IMR-90 (cell line): Measurements from ENCODE around the gene NR5A1. TPM values are rescaled to one million over a fixed set of nuclear protein-coding genes. Genes with fewer than 3 reads are reported as not detected.

Source experiments
- ATAC-seq: fragments of 200-7000 bp; cut with Tn5 transposase; 2 replicates; pipeline ENCODE4 v1.9.1; 2020; ENCODE audit warnings: low read depth, mild to moderate bottlenecking, moderate library complexity
- BruUV-seq: library from RNA; stranded (reverse); fragments of 400-500 nt; replicated peaks from 2 replicates; lab custom pipeline; 2021; lab: Mats Ljungman, UMichigan
- CTCF ChIA-PET: fragments of 300-600 bp; formaldehyde crosslinking; extraction: SDS; loops from one replicate; lab custom pipeline; 2021; ENCODE audit warnings: antibody characterized with exemption; lab: Yijun Ruan, JAX
- POLR2A ChIA-PET: fragments of 300-600 bp; sonication (Branson Sonifier 250); formaldehyde crosslinking; loops from one replicate; lab custom pipeline; 2022; ENCODE audit warnings: antibody characterized with exemption; ENCODE audit not compliant: unreplicated experiment; lab: Charles Lee
- DNase-seq: peaks from one replicate; pipeline ENCODE4 v3.0.0; 2013
- H2AFZ ChIP-seq: replicated peaks from 2 replicates; pipeline ENCODE3; 2013; ENCODE audit warnings: low read length, mild to moderate bottlenecking; ENCODE audit not compliant: poor library complexity
- H2AK5ac ChIP-seq: 2 replicates; pipeline ENCODE4 v1.6.1; 2013; ENCODE audit warnings: low read depth, low read length, inconsistent platforms
- H2AK9ac ChIP-seq: replicated peaks from 2 replicates; pipeline ENCODE3; 2013; ENCODE audit warnings: mild to moderate bottlenecking, low read depth, low read length, moderate library complexity; ENCODE audit not compliant: poor library complexity
- H2BK120ac ChIP-seq: 2 replicates; pipeline ENCODE4 v1.6.1; 2013; ENCODE audit warnings: low read depth, low read length, inconsistent platforms
- H2BK15ac ChIP-seq: 3 replicates; pipeline ENCODE4 v1.6.1; 2013; ENCODE audit warnings: low read depth, low read length, inconsistent platforms
- H2BK20ac ChIP-seq: 2 replicates; pipeline ENCODE4 v1.6.1; 2013; ENCODE audit warnings: low read depth, mild to moderate bottlenecking, inconsistent platforms, low read length, moderate library complexity
- H2BK5ac ChIP-seq: 2 replicates; pipeline ENCODE4 v1.6.1; 2013; ENCODE audit warnings: mild to moderate bottlenecking, low read depth, low read length, inconsistent platforms; ENCODE audit not compliant: poor library complexity, severe bottlenecking
- H3K14ac ChIP-seq: replicated peaks from 2 replicates; pipeline ENCODE4 v1.6.1; 2013; ENCODE audit warnings: low read depth, low read length, inconsistent platforms
- H3K18ac ChIP-seq: 2 replicates; pipeline ENCODE4 v1.6.1; 2013; ENCODE audit warnings: low read depth, low read length, control low read depth
- H3K23ac ChIP-seq: 2 replicates; pipeline ENCODE4 v1.6.1; 2013; ENCODE audit warnings: low read depth, low read length, inconsistent platforms
- H3K27ac ChIP-seq: 2 replicates; pipeline ENCODE4 v1.5.1; 2013; ENCODE audit warnings: mild to moderate bottlenecking, control low read depth, low read length; ENCODE audit not compliant: insufficient read depth
- H3K27me3 ChIP-seq: 2 replicates; pipeline ENCODE4 v1.6.1; 2013; ENCODE audit warnings: low read length; ENCODE audit not compliant: control insufficient read depth, insufficient read depth
- H3K36me3 ChIP-seq: 2 replicates; pipeline ENCODE4 v1.6.1; 2013; ENCODE audit warnings: low read length, mixed read lengths; ENCODE audit not compliant: control insufficient read depth, insufficient read depth
- H3K4ac ChIP-seq: 2 replicates; pipeline ENCODE4 v1.6.1; 2013; ENCODE audit warnings: low read depth, low read length, inconsistent platforms
- H3K4me1 ChIP-seq: 2 replicates; pipeline ENCODE4 v1.6.1; 2013; ENCODE audit warnings: low read length, mixed read lengths; ENCODE audit not compliant: control insufficient read depth, insufficient read depth
- H3K4me2 ChIP-seq: 2 replicates; pipeline ENCODE4 v1.6.1; 2013; ENCODE audit warnings: low read depth, mild to moderate bottlenecking, control low read depth, low read length, moderate library complexity
- H3K4me3 ChIP-seq: 2 replicates; pipeline ENCODE4 v1.5.1; 2013; ENCODE audit warnings: low read depth, mild to moderate bottlenecking, control low read depth, low read length, moderate library complexity; ENCODE audit not compliant: insufficient read depth
- H3K56ac ChIP-seq: 2 replicates; pipeline ENCODE4 v1.6.1; 2013; ENCODE audit warnings: low read length, inconsistent platforms; ENCODE audit not compliant: insufficient read depth; ENCODE audit errors: extremely low read depth
- H3K79me1 ChIP-seq, 2 experiments: 2 replicates each; pipeline ENCODE4 v1.6.1; 2013; ENCODE audit warnings: low read length in 2 of 2, inconsistent platforms in 1 of 2, low read depth in 1 of 2
- H3K9ac ChIP-seq: 2 replicates; pipeline ENCODE4 v1.6.1; 2013; ENCODE audit warnings: low read depth, low read length, control low read depth
- H3K9me1 ChIP-seq: 2 replicates; pipeline ENCODE4 v1.6.1; 2013; ENCODE audit warnings: low read length, inconsistent platforms; ENCODE audit not compliant: insufficient read depth
- H3K9me3 ChIP-seq: 2 replicates; pipeline ENCODE4 v1.6.1; 2013; ENCODE audit warnings: low read length; ENCODE audit not compliant: control insufficient read depth, insufficient read depth
- H4K20me1 ChIP-seq: 2 replicates; pipeline ENCODE4 v1.6.1; 2013; ENCODE audit warnings: low read length, inconsistent platforms; ENCODE audit not compliant: insufficient read depth
- H4K5ac ChIP-seq: 2 replicates; pipeline ENCODE4 v1.6.1; 2013; ENCODE audit warnings: mild to moderate bottlenecking, low read depth, low read length, control low read depth
- H4K8ac ChIP-seq, 2 experiments: 2 replicates each; pipeline ENCODE4 v1.6.1; 2013; ENCODE audit warnings: low read depth in 2 of 2, low read length in 2 of 2, control low read depth in 1 of 2, inconsistent platforms in 1 of 2
- H4K91ac ChIP-seq: 2 replicates; pipeline ENCODE4 v1.6.1; 2013; ENCODE audit warnings: low read depth, low read length, inconsistent platforms; ENCODE audit not compliant: insufficient read depth
- BHLHE40 ChIP-seq: fragments of 150-350 bp; IDR thresholded peaks from 2 replicates; pipeline ENCODE4 v1.6.1; 2016; ENCODE audit warnings: mild to moderate bottlenecking, low read depth, low read length
- CEBPB ChIP-seq: IDR thresholded peaks from 2 replicates; pipeline ENCODE4 v1.6.1; 2012; ENCODE audit warnings: low read depth, low read length, improper control_type of control experiment
- CTCF ChIP-seq: conservative IDR thresholded peaks from 2 replicates; pipeline ENCODE4 v1.5.1; 2012; ENCODE audit warnings: mild to moderate bottlenecking, low read depth, low read length, improper control_type of control experiment
- FOS ChIP-seq: fragments of 150-350 bp; IDR thresholded peaks from 2 replicates; pipeline ENCODE4 v1.6.1; 2016; ENCODE audit warnings: low read depth, low read length
- MAFK ChIP-seq: IDR thresholded peaks from 2 replicates; pipeline ENCODE4 v1.6.1; 2012; ENCODE audit warnings: low read depth, low read length, improper control_type of control experiment
- MAZ ChIP-seq: IDR thresholded peaks from 2 replicates; pipeline ENCODE4 v1.6.1; 2012; ENCODE audit warnings: low read depth, mild to moderate bottlenecking, low read length, improper control_type of control experiment, moderate library complexity, borderline replicate concordance
- MXI1 ChIP-seq: IDR thresholded peaks from 2 replicates; pipeline ENCODE4 v1.6.1; 2012; ENCODE audit warnings: low read depth, mild to moderate bottlenecking, low read length, moderate library complexity, borderline replicate concordance
- NFE2L2 ChIP-seq: fragments of 150-350 bp; IDR thresholded peaks from 2 replicates; pipeline ENCODE4 v1.6.1; 2016; ENCODE audit warnings: low read depth, mild to moderate bottlenecking, low read length
- POLR2A ChIP-seq: IDR thresholded peaks from 2 replicates; pipeline ENCODE4 v1.6.1; 2012; ENCODE audit warnings: mild to moderate bottlenecking, low read depth, low read length
- RAD21 ChIP-seq: IDR thresholded peaks from 2 replicates; pipeline ENCODE4 v1.6.1; 2012; ENCODE audit warnings: low read length, improper control_type of control experiment
- RCOR1 ChIP-seq: IDR thresholded peaks from 2 replicates; pipeline ENCODE4 v1.6.1; 2012; ENCODE audit warnings: mild to moderate bottlenecking, low read length, improper control_type of control experiment; ENCODE audit not compliant: insufficient replicate concordance
- RFX5 ChIP-seq: IDR thresholded peaks from 2 replicates; pipeline ENCODE4 v1.8.0; 2012; ENCODE audit warnings: low read depth, mild to moderate bottlenecking, low read length, moderate library complexity
- SMC3 ChIP-seq: fragments of 150-350 bp; IDR thresholded peaks from 2 replicates; pipeline ENCODE4 v1.6.1; 2016; ENCODE audit warnings: low read depth, mild to moderate bottlenecking, antibody characterized with exemption, low read length, moderate library complexity
- WGBS, 2 experiments: methylation state at CpG; one replicate each; pipeline versions ENCODE4 v1.1.5 to v1.1.7; 2013; ENCODE audit warnings: missing lambda C conversion rate in 2 of 2; ENCODE audit not compliant: insufficient read length in 1 of 2; ENCODE audit errors: extremely low coverage in 2 of 2; 5-methylcytosine and 5-hydroxymethylcytosine counted together
- dilution Hi-C: fragments of 300-500 bp; cut with HindIII; formaldehyde crosslinking; loops from one replicate; pipeline ENCODE4 v1.14.3; 2018; ENCODE audit warnings: low sequenced_read_pairs; ENCODE audit not compliant: unreplicated experiment
- in situ Hi-C: fragments of 300-500 bp; cut with MboI; formaldehyde crosslinking; loops from 3 replicates; pipeline ENCODE4 v1.14.3; 2019; ENCODE audit warnings: low sequenced_read_pairs, inconsistent platforms, mixed read lengths
- intact Hi-C: fragments of 100-400 bp; cut with micrococcal nuclease; formaldehyde crosslinking; loops from 2 replicates; pipeline ENCODE4 v1.10.0; 2022
- polyA plus RNA-seq, 3 experiments: library from polyadenylated mRNA; depleted of rRNA; stranded (reverse); fragments of >200 nt; gene quantifications; 2 replicates each; pipeline ENCODE4 v1.2.3, GENCODE V29; 2012; ENCODE audit warnings: low replicate concordance in 1 of 3
- total RNA-seq: library from RNA; depleted of rRNA; stranded (reverse); fragments of >200 nt; gene quantifications from 2 replicates; pipeline ENCODE4 v1.2.3, GENCODE V29; 2012
- TF ChIP-seq, protein P1 (sequence below): fragments of 150-350 bp; IDR thresholded peaks from 2 replicates; pipeline ENCODE4 v1.6.1; 2017; ENCODE audit warnings: mild to moderate bottlenecking, antibody characterized with exemption, low read length, low read depth

NR5A1 gene
- total and polyA plus RNA-seq, 2 of the 4 experiments (the other 2 are of a cell fraction), result not detected

DNA sequence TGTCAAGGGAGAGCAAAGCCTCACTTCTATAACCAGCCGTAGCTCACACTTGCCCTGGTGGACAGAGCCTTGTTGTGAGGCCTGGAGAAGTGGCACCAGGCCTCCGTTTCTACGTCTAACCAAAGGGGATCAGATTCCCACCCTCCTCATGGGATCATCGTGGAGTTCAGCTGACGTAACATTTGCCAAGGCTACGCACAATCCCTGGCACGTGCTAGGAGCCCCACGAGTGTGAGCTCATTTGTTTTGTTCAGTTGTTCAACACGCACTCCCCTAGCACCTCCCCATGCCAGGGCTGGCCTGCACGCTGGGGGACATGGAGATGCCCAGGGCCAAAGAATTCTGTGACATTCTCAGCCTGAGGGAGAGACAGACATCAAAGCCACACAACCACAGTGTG lies 33.9 kb downstream of the NR5A1 start:
- H2AK9ac ChIP-seq, result no peak overlapping the region
- H4K5ac ChIP-seq, result no peak overlapping the region
- POLR2A ChIA-PET, result no interaction called here
- TF ChIP-seq NFE2L2 (no peak), CTCF (no peak), BHLHE40 (no peak), MAFK (no peak), RFX5 (no peak), POLR2A (no peak), MXI1 (no peak), RAD21 (no peak), SMC3 (no peak), CEBPB (no peak), FOS (no peak), MAZ (no peak), RCOR1 (no peak)
- TF ChIP-seq, protein P1, sequence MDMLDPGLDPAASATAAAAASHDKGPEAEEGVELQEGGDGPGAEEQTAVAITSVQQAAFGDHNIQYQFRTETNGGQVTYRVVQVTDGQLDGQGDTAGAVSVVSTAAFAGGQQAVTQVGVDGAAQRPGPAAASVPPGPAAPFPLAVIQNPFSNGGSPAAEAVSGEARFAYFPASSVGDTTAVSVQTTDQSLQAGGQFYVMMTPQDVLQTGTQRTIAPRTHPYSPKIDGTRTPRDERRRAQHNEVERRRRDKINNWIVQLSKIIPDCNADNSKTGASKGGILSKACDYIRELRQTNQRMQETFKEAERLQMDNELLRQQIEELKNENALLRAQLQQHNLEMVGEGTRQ, result no peak
- 80% methylated on average over 1 of the region's 10 CpGs; no CpG with 5 or more reads in 1 of the 2 experiments for WGBS, 2 experiments
- H4K8ac ChIP-seq, result no peak overlapping the region
- no peak overlapping the region for H3K18ac ChIP-seq
- no peak overlapping the region for H4K91ac ChIP-seq
- H2BK20ac ChIP-seq, result no peak overlapping the region
- H3K14ac ChIP-seq, result no peak overlapping the region
- intact Hi-C loops (no loop called here), dilution Hi-C loops (no loop called here), in situ Hi-C loops (no loop called here)
- peaks cover 70% of the 10 kb centered on the region for H3K27me3 ChIP-seq
- DNase-seq, result peak; percentile 14
- no peaks in the 10 kb centered on the region for H3K79me1 ChIP-seq
- no peaks in the 10 kb centered on the region for H3K4me1 ChIP-seq
- ATAC-seq, result no peak
- H3K56ac ChIP-seq, result no peak overlapping the region
- H2BK15ac ChIP-seq, result no peak overlapping the region
- no peak overlapping the region for H3K4ac ChIP-seq
- H2AK5ac ChIP-seq, result no peak overlapping the region
- CTCF ChIA-PET, result no interaction called here
- no peaks in the 10 kb centered on the region for H4K20me1 ChIP-seq
- no peak overlapping the region for H3K27ac ChIP-seq
- no peak overlapping the region for H3K9ac ChIP-seq
- H3K4me3 ChIP-seq, result no peak overlapping the region
- no TSS peak for BruUV-seq
- no peaks in the 10 kb centered on the region for H3K9me3 ChIP-seq
- no peak overlapping the region for H2BK120ac ChIP-seq
- no peaks in the 10 kb centered on the region for H3K9me1 ChIP-seq
- no peak overlapping the region for H2AFZ ChIP-seq
- H3K4me2 ChIP-seq, result no peak overlapping the region
- no peak overlapping the region for H3K23ac ChIP-seq
- H2BK5ac ChIP-seq, result no peak overlapping the region
- no peaks in the 10 kb centered on the region for H3K36me3 ChIP-seq
